HG02678 (cell line): ENCODE results near the gene PDE11A.

Source experiments
- ATAC-seq: cut with Tn5 transposase; IDR thresholded peaks from one replicate; pipeline ENCODE4 v1.9.1; 2021; ENCODE audit warnings: mild to moderate bottlenecking, moderate library complexity; ENCODE audit not compliant: unreplicated experiment

Gene PDE11A

GRCh38 chr2:177708106-177708505, 364.5 kb downstream of the PDE11A start:
- ATAC-seq, result no peak

- no peak for ATAC-seq
Observed at GRCh38 chr2:177705511-177706173, 366.9 kb downstream of the PDE11A start.

DNA sequence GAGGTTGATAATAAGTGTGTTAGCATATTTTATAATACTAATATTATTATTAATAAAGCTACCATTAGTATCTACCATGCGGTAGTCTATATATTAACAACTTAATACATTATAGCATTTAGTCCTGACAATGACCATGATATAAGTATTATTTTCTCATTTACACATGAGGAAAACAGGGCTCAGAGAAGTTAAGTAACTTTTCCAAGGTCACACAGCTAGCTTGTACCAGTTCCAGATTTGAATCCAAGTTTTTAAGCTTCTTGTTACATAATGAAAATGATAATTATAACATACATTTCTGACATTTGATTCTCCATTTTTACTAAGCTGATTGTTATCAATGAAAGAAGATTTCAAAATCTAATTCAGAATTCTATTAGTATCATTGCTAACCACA, 369.4 kb downstream of the PDE11A start:
- no peak for ATAC-seq

DNA sequence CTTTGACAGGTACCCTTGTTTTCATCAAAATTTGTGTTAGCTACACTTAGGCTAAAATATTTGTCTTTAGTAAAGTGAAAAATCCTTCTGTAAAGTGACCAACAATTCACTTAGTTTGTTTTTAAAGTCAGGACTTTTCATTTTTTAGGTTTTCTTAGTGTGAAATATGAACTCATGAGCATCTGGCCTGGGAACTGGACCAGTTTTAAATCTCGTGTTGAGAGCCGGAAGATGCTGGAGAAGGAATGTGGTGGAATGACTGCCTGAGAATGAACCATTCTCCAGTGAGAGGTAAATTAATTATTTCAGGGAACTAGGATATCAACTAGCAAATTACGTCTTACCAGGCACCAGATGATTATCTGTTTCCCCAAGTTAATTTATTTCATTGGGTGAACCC, 374.3 kb downstream of the PDE11A start:
- no peak for ATAC-seq

DNA sequence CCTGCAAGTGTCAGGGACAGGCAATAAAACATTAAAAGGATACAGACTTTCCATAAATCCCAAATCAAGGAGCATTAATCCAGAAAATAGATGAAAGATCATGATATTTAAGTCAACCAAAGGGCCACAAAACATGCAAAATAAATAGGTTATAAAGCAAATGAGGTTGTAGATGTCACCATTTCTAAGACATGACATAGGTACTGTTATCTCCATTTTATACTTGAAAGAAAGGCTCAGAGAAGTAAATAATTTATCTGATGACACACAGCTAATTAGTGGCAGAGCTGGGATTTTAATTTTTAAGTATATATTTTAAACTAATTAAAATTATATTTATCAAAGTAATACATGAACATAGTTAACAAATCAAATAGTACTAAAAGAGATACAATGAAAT, 378.2 kb downstream of the PDE11A start:
- no peak for ATAC-seq

- no peak for ATAC-seq
Observed at GRCh38 chr2:177693658-177694339, 378.8 kb downstream of the PDE11A start.

DNA sequence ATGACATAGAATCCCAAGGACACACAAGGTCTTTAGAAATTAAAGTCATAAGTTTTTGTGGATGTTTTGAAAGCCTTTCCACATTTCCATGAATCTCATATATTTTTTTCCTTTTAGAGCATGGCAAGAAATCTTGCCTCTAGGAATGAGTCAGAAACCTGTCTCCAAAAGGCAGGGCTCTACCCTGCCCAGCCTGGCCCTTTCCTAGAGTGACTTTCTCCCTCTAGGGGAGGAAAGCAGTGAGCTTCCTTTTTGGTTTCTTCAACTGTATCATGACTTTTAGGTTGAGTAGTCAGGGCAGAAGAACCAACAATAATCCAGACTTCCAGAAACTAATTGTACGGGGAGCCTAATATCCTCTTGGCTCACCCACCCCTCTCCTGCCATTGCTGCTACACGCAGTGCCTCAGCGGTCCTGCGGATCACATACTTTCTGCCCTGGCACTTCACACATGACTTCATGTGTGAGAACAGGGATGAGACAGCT, 379.8 kb downstream of the PDE11A start:
- ATAC-seq, result no peak

DNA sequence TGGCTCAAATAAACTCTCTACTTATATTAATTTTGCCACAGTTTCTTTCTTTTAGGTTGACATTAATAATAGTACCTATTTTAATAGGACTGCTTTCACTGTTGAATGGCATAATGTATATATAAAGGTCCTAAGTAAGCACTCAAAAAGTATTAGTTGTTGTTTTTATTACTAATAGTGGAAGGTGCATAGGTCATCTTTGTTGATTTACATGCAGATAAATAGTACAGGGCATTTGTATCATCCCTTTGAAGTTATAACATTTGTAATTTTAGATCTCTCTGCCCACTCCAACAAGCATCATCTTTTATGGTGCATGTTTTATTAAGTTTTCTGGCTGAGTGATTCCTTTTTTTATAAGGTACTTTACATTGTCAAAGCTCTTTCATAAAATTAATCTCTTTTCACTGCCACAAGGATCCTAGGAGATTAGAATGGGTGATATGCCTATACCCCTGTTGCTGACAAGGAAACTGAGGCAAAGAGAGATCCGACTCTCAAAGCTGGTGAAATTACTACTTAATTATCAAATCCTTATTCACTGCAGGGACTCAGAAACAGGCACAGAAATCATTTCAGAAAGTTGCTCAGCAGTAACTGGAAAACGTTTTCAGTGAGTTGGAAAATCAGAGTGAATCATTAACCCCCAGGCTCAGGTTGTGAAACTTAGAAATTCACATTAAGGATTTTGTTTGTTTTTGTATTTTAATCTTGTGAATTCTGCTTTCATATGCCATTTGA, 380.4 kb downstream of the PDE11A start:
- ATAC-seq, result no peak

DNA sequence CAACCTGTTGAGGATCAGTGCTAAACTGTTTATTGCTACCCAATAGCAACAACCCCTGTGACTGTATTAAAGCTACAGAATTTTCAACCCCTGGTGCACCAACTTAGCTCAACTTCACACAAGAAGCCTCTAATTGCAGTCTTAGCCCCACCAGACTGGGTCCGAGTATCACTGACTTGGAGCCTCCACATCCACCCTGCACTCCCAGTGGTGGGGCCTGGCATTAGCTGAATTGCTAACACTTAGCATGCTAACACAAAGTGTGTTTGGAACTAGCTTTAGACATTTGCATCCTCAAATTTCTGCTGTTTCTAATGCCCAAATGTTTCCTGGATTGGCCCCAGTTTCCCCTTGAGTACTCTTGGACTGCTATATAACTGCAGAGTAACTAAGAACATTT, 381.4 kb downstream of the PDE11A start:
- no peak for ATAC-seq

DNA sequence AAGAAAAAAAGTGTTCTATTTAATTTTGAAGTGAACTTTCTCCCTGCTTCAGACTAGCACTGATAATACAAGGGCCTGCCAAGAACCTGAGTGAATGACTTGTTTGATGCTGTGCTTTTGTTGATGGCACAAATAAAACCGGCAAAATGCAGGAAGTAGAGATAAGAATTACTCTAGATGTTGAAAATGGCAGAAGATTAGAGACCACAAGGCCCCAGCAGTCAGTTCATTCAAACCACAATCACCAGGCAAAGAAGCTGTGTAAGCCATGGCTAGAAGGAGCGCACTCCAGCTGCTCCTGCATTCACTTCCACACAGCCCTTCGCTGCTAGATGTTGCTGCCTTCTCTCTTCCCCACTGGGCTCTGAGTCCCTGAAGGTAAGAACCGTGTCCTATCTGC, 383.0 kb downstream of the PDE11A start:
- ATAC-seq, result no peak

- no peak for ATAC-seq
Observed at GRCh38 chr2:177688844-177689243, 383.7 kb downstream of the PDE11A start.

DNA sequence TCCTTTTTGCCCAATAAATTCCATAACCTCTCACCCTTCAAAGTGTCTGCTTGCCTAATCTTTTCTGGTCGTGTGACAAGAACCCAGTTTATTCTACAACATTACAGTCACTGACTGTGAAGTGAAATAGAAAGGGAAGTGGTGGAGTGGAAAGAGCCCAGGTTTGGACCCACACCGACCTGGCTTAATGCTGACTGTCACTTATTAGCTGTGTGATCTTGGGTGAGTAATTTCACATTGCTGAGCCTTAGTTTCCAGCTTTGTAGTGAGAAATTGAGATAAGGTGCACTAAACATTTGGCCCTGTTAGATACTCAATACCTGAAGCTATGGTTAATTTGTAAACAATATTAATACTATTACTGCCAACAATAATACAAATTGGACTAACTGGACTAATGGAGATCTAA, 388.9 kb downstream of the PDE11A start:
- no peak for ATAC-seq

GRCh38 chr2:177682836-177683660, 389.5 kb downstream of the PDE11A start:
- no peak for ATAC-seq

DNA sequence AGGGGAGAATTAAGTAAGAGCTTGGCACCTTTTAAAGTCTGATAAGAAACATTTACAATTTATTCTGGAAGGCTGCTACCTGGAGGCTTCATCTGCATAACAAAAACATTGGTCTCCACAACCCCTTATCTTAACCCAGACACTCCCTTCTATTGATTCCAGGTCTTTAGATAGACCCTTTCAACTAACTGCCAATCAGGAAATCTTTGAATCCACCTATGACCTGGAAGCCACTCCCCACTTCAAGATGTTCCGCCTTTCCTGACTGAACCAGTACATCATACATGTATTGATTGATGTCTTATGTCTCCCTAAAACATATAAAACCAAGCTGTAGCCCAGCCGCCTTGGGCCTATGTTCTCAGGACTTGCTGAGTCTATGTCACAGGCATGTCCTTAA, 390.6 kb downstream of the PDE11A start:
- ATAC-seq, result no peak

DNA sequence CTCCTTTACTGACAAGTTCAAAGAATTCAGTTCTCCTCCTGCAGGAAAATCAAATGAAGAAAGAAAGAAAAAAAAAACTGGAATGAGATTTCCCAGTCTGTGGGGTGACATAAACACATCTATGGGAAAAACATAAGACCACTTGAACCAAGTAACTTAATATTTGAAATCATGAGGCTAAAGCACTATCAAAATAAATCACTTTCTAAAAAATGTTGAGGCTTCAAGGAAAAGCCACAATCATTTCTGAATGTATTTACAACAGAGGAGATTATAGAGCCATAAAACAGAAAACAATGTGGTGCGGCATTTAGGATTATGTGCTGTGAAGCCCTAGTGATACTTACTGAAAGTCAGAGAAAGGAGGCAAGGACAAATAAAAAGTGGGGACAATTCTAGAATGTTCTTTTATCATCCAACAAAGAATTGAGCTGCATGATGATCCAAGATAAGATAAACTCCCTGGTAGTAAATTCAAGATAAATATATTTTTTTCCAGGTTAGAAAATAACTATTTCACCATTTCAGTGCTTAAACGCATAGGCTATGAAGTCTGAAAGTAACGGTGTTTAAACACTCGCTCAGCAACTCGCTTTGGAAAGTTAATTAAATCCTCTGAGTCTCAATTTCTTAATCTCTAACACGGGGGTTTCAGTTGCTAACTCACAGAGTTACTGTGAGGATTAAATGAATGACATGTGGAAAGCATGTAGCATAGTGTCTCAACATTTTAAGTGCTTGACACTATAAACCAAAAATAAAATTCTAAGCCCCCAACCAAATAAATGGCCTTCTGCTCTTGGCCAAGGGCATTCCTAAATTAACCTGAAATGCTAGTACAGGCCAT, 391.5 kb downstream of the PDE11A start:
- ATAC-seq, result no peak

- no peak for ATAC-seq
Observed at GRCh38 chr2:177679611-177680605, 392.7 kb downstream of the PDE11A start.

- ATAC-seq, result no peak
Observed at GRCh38 chr2:177678939-177679338, 393.6 kb downstream of the PDE11A start.

- no peak for ATAC-seq
Observed at GRCh38 chr2:177676636-177677035, 395.9 kb downstream of the PDE11A start.

DNA sequence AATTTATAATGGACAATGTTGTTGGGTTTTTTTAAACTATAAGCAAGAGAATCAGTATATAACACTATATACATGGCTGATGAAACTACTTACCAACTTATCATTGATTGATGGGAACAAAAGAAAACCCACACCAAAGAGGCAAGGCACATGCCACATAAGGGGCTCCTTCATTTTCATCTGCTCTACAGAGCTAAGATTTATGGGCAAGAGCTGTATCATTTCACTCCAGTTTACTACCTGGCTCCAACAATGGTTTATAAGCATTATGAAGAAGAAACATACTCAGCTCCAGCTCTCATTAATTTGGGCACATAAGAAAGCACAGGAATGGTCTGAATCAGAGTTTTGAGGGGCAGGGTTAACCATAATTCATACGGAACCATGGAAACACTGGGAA, 396.8 kb downstream of the PDE11A start:
- ATAC-seq, result no peak
